Stimulated activated naive CD4-positive, alpha-beta T cell (primary cell): Measurements from ENCODE around the gene CENPL.
A peak's percentile ranks its signal among the peaks of the same experiment; 100 is the strongest.
"Not testable (repeated sequence)": the region's sequence is repeated elsewhere in the genome, so short reads cannot be mapped to it uniquely, and the experiment has no call there.

Source experiments
- DNase-seq, 6 experiments: peaks; one replicate each; lab custom pipeline; 2025; lab: John Stamatoyannopoulos, UW

Gene CENPL

GRCh38 chr1:173824315-173825081 is at the start of gene CENPL, which contains the start of gene DARS2:
TSS of gene CENPL (minus strand) at chr1:173824883. CDS start at chr1:173811299, 13,584 bp downstream.
TSS of gene DARS2 (plus strand) at chr1:173824673. CDS start at chr1:173825230, 557 bp downstream.
- peak; percentile 84 to 92 (median 90) for DNase-seq

DNA sequence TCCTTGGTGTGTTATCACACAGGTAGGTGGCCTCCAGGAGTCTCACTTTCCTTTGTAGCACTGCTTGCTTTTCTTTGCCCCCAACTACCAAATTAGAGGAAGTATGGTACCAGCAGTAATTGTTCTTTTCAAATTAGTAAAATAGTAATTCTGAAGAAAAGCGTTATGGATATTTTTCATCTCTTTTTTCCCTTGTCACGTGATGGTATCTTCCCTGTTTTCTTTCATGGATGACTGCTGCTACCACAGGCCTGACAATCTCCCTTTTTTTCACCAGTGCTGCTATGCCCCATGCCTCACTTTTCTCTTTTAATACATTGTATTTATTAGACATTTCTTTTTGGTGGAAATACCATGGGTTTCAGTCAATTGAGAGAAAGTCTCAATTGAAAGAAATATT is 46.8 kb upstream of the CENPL start:
- no peak for DNase-seq

GRCh38 chr1:173871091-173871490 is 46.4 kb upstream of the CENPL start:
- no peak for DNase-seq

DNA sequence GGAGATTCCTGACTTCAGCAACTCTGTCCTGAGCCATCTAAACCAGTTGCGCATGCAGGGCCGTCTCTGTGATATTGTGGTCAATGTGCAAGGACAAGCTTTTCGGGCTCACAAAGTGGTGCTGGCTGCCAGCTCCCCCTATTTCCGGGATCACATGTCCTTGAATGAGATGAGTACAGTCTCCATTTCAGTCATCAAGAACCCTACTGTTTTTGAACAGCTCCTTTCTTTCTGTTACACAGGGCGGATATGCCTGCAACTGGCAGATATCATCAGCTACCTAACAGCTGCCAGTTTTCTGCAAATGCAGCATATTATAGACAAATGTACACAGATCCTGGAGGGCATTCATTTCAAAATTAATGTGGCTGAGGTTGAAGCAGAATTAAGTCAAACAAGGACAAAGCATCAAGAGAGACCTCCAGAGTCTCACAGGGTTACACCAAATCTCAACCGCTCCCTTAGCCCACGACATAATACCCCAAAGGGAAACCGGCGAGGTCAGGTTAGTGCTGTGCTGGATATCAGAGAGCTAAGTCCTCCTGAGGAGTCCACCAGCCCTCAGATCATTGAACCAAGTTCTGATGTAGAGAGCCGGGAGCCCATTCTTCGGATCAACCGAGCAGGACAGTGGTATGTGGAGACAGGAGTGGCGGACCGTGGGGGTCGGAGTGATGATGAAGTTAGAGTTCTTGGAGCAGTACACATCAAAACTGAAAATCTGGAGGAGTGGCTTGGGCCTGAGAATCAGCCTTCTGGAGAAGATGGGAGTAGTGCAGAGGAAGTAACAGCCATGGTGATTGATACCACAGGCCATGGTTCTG is 45.8 kb upstream of the CENPL start:
- DNase-seq, result peak in 1 of 6 experiments; percentile 7

- DNase-seq, result no peak
These were observed 44.3 kb upstream of the CENPL start for GRCh38 chr1:173869021-173869359.

DNA sequence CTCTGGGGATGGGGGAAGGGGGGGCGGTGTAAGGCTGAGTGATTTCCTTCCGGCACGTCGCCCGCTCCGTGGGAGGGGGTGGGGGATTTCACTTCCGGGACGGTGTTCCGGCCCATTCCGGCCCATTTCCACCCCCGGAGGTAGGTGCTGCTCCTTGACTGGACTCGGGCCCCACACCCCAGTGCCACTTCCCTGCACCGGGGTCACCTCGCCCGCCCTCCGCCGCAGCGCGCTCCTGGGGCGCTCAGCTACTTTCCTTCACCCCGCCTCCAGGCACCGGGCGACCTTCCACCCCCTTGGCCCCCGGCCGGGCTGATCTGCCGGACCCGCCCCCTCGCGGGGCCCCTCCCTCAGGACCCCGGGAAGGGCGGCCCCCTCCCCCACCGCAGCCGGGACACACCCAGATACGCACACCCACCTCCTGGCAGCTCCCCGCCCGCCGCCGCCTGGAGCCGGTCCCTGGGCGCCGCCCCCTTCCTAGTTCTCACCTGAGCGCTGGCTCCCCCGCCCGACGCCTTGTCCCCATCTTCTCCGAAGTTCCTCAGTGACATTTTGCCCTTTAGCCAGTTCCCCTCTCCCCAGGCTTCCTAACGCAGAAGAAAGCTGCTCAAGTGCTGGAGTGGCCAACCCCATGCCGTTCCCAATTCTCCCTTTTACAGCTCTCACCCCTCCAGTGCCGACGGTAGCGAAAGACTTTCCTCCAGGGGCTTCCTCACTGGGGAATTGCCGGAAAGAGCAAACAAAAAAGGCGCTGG is 43.8 kb upstream of the CENPL start, which contains the start of gene ZBTB37:
ZBTB37 (plus strand) TSS at position 115 of the 755 bp plus-strand sequence. CDS start 1,846 bp downstream, outside the sequence.
- DNase-seq, result peak; percentile 84 to 96 (median 92)

- DNase-seq, result peak; percentile 96 to 99 (median 99)
These were observed 43.1 kb upstream of the CENPL start, which contains the start of gene GAS5 for GRCh38 chr1:173867753-173868265. TSS of gene GAS5 (minus strand) at chr1:173867989.

DNA sequence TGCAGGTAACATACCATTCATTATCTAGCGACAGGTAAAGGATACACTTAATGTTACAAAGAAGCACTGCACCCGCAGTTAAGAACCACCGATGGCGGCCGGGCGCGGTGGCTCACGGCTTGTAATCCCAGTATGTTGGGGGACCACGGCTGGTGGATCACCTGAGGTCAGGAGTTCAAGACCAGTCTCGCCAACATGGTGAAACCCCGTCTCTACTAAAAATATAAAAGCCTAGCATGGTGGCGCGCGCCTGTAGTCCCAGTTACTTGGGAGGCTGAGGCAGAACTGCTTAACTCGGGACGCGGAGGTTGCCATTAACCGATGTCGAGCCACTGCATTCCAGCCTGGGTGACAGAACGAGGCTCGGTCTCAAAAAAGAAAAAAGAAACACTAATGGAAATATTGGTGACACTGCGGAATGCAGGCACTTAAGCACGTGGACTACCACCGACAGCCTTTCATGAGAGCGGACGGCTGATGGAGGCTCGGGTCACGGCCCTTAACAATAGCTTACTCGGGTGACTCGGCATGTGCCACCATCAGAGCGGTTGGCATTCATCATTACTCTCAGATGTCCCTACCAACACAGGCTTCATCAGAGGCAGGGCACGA is 42.6 kb upstream of the CENPL start:
- peak in 1 of 6 experiments; percentile 68 for DNase-seq

GRCh38 chr1:173866413-173867115 is 41.9 kb upstream of the CENPL start:
- no peak for DNase-seq

DNA sequence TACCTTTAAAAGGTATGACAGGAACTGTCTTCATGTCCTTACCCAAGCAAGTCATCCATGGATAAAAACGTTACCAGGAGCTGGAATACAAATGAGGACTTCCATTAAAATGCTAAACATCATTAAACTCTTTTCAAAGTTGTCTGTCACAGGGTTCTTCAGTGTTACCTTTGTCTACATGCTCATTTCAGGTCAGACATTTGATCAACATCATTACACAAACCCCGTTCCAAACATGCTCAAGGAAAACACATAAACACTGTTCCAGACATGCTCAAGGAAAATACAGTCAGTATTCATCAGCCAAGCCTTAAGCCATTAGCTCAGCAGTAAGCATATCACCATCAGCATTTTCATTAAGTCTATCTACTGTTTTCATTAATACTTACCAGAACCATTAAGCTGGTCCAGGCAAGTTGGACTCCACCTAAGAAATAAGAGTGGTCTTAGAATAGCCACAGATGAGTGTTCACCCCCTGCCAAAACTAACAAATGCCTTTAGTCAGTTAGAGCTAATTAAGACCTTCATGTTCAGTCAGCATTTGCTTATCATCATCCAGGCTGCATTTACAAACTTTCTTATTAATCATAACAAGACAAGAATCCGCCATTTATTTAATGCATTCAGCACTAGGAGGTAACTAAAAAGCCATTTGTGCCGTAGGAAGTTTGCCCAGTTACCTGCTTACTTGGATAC is 40.9 kb upstream of the CENPL start:
- peak in 1 of 6 experiments; percentile 7 for DNase-seq

- DNase-seq, result peak in 1 of 6 experiments; percentile 4
These were observed 39.6 kb upstream of the CENPL start for GRCh38 chr1:173864179-173864867.

DNA sequence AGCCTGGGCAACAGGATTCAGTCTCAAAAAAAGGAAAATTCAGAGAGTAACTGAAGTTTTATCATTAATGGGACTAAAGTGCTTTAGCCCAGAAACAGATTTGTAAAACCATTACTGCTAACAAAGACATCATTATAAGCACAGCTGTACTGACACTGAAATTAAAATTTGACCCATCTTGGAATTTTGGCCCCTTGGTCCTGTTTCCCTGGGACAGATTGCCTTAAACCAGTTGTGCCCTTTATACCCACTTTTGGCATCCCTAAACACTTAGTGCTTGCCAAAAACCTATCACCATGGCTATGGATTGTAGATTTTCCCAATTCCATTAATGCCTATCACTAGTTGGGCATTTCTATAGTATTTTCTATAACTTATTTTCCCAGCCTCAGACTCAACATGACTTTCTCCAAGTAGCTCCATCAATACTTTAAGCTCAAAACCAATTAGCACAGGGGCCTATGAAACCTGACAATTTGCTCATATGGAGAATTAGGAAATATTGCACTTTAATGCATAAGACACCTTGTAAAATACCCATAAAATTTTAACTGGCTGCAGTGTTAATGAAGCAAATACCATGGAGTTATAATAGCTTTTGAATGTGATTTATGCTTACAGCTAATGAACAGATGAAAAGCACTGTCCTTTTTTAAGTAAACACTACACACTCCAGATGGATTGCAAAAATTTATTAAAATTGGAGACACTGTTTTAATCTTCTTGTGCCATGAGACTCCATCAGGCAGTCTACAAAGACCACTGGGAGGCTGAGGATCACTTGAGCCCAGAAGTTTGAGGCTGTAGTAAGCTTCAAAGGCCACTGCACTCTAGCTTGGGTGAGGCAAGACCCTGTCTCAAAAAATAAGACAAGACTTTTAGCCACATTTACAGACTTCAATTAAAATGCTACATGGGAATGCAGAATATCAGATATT is 38.8 kb upstream of the CENPL start:
- no peak for DNase-seq

GRCh38 chr1:173862769-173863223 is 38.1 kb upstream of the CENPL start:
- DNase-seq, result no peak

- not testable (repeated sequence) for DNase-seq
These were observed 37.6 kb upstream of the CENPL start for GRCh38 chr1:173862146-173862768.

GRCh38 chr1:173861731-173862145 is 37.1 kb upstream of the CENPL start:
- no peak for DNase-seq

DNA sequence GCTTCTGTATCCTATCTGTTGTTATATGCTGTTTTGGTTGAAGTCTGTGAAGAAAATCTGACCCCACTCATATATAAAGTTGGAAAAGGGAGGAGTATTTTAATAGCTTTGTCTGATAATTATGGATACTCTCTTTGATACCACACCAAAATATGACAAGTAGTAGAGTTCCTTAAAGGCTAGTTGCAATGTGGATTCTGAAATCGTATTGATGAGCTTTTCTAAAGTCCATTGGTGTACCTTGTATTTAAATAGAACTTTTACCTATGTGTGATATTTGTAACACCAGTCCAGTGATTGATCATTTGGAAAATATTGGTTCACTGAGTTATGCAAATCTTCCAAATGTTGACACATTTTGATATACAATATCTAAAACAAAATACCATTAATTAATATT is 35.4 kb upstream of the CENPL start:
- DNase-seq, result no peak

- not testable (repeated sequence) for DNase-seq
These were observed 34.9 kb upstream of the CENPL start for GRCh38 chr1:173859547-173859946.
